Measurements from ENCODE around the gene SEL1L.
"Not testable (repeated sequence)": the region's sequence is repeated elsewhere in the genome, so short reads cannot be mapped to it uniquely, and the experiment has no call there.

The SEL1L gene

DNA sequence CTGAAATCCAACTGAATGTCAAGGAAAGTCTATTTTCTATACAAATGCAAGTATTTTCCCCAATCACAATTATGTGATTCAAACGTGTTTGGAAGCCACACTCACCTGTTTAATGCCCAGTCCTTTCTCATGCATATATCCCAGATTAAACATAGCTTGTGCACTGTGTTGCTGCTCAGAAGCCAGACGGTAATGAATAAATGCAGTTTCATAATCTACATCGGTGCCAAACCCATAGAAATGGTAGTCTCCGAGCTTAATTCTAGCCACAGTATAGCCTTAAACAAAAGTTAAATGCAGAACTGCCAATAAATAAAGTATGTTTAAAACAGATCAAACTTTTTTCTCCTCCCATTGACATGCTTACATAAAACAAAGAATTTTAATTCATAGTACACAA lies 49.5 kb downstream of the SEL1L start:
- H3K27ac ChIP-seq = no peak overlapping the region
- no peak overlapping the region for H3K4me3 ChIP-seq

DNA sequence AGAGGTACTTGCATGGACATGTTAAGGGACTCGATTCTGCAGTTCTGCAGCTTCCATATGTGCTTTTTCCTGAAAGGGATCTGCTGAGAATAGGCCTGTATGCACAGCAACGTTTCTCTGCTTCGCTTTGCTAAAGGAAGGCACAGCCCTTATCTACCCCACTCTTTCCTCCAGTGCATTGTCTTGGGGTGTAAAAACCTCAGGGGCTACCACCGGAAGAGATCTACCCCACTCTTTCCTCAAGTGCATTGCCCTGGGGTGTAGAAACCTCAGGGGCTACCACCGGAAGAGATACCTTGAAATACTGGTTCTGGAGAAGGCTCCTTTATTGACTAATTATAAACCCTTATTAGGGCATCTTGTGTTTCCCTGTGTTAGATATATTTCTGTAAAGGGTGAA lies 52.9 kb downstream of the SEL1L start:
- H3K27ac ChIP-seq = no peak overlapping the region
- no peak overlapping the region for H3K4me3 ChIP-seq

GRCh38 chr14:81478446-81478845 lies 55.2 kb downstream of the SEL1L start:
- Histone ChIP-seq H3K4me3 (no peak overlapping the region), H3K27ac (no peak overlapping the region)

DNA sequence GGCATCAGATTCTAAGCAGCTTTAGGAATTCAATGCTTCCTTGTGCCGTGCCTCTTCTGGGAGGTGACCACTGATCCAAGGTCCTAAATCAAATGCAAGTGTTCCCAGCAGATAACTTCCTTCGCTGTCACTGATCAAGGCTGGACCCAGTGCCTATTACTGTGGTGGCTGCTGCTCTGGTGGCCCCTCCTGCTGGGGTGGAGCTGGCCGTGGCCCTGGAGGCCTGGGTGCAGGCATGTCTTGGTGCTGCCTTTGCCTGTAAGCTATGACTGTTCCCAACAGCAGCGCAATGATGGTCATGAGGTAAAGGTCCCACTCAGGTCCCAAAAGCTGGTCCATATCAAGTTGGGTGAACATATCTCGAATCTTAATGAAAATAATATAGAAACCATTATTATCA lies 56.8 kb downstream of the SEL1L start:
- H3K27ac ChIP-seq = no peak overlapping the region

GRCh38 chr14:81474685-81475324 lies 58.8 kb downstream of the SEL1L start:
- Histone ChIP-seq H3K4me3 (no peak overlapping the region), H3K27ac (peak overlapping the region in 9 of 21 experiments; percentile 1 to 69 (median 43))

More for the DNA sequence above, 56.8 kb downstream of the SEL1L start:
- H3K4me3 ChIP-seq = no peak overlapping the region

DNA sequence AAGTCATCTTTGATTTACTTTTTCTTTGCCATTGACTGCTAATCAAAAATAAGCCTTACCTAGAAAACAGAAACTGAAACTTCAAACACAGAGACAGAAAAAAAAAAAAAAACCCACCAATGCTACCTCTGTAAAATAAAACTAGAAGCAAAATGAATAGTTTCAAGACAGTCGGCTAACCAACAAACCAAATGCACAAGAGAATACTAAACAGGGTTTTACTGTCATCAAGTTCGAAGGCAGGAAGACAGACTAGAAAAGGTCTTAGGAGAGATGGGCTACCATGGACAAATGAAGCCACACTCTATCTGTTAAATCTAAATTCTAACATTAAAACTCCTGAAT lies 59.5 kb downstream of the SEL1L start:
- peak overlapping the region in 10 of 21 experiments; percentile 1 to 69 (median 38) for H3K27ac ChIP-seq

GRCh38 chr14:81473456-81474147 lies 60.1 kb downstream of the SEL1L start:
- H3K4me3 ChIP-seq = no peak overlapping the region
- H3K27ac ChIP-seq = peak overlapping the region in 5 of 21 experiments; percentile 6 to 48 (median 43)

More for the DNA sequence above, 59.5 kb downstream of the SEL1L start:
- no peak overlapping the region for H3K4me3 ChIP-seq

DNA sequence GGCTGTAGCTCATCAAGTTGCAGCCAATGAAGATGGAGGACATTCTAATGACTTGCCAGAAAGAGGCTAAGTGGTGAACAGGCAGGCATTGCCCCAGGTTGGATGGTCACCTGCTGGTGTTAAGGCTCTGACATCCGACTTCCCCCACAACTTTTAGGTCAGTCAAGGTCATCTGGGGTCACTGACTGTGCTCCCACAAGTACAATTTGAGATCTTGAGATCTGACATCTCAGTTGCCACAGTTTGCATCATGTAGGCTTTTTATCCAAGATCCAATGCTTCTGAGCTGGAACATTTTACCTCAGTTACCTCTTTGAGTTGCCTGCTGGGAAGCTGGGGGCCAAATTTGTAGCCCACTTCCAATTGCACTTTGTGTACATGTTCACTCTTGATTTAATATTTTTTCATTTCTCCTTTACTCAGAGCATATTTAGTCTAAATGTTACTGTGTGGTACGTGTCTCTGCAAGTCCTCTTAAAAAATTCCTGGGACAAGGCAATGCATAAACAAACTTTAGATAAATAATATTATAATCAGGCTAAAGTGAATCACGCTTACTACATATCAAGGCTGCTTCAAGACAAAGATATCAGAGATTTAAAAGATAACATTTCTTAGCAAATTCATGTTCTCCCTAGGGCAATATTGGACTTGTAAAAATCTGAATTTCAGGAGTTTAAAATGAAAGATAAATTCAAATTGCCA lies 61.4 kb downstream of the SEL1L start:
- H3K4me3 ChIP-seq = no peak overlapping the region

DNA sequence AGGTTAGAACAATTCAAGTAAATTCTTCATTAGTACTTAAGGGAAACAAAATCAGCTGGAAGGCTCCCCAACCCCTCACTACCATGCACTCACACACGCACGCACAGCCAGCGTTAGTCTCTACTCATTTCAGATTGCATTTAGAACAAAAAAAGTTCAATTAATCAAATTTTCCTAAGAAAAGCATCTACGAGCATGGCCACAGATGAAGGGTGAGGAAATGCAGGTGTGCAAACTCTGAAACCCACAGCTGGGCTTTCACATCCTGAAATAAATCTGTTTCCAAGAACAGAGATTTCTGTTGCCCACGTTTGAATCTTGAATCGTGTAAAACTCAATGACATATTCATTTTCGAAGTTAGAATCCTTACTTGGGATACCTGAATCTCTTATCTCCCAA lies 62.6 kb downstream of the SEL1L start:
- peak overlapping the region in 1 of 21 experiments; percentile 5 for H3K27ac ChIP-seq
- H3K4me3 ChIP-seq = no peak overlapping the region

More for the DNA sequence above, 61.4 kb downstream of the SEL1L start:
- peak overlapping the region in 4 of 21 experiments; percentile 5 to 59 (median 36) for H3K27ac ChIP-seq

DNA sequence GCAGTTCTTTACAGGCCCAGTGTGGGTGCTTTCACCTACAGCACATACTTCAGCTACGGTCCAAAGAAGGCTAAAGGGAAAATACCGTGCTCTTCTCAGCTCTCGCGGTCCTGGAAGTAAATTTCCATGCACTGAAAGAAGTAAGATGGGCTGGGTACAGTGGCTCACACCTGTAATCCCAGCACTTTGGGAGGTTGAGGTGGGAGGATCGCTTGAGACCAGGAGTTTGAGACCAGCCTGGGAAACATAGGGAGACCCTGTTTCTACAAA lies 63.2 kb downstream of the SEL1L start:
- peak overlapping the region in 1 of 21 experiments; percentile 44 for H3K27ac ChIP-seq
- not testable (repeated sequence) for H3K4me3 ChIP-seq

GRCh38 chr14:81466854-81467253 lies 66.8 kb downstream of the SEL1L start:
- no peak overlapping the region for H3K27ac ChIP-seq
- no peak overlapping the region for H3K4me3 ChIP-seq

GRCh38 chr14:81465507-81466228 lies 68.0 kb downstream of the SEL1L start:
- Histone ChIP-seq H3K27ac (no peak overlapping the region), H3K4me3 (no peak overlapping the region)

GRCh38 chr14:81465003-81465392 lies 68.7 kb downstream of the SEL1L start:
- peak overlapping the region; percentile 10 to 43 (median 30) for H3K4me3 ChIP-seq
- peak overlapping the region in 12 of 21 experiments; percentile 6 to 82 (median 72) for H3K27ac ChIP-seq

DNA sequence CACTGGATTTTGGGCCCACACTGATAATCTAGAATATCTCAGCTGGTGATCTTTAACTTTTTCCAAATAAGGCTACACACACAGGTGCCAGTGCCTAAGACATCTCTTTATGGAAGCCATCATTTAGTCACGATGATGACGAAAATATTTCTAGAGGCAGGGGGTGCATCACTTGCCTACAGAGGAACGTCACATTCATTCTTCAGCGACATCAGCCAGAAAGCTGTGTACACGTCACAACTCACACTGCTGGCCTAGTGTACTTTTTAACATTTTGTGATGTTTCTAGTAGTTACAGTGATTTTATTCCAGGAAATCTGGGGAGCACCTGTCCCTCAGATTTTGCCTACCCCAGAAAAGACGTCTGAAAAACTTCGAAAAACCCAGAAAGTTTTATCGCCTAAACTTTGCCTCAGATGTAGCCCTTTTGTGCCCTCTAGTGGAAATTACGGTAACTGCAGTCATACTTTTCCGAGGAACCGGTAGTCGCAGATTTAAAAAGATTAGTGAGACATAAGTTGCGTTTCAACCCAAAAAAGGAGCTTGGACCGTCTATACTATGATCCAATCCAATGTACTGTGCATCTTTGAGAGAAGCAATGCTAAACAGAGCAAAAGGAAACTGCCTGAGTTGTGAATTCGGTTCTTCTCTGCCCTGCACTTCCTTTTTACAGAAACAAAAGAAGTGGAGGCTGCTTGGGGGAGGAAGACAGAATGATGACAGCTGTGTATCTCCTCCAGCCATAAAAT lies 69.2 kb downstream of the SEL1L start:
- H3K27ac ChIP-seq = peak overlapping the region in 13 of 21 experiments; percentile 6 to 82 (median 71)
- peak overlapping the region; percentile 10 to 43 (median 30) for H3K4me3 ChIP-seq

DNA sequence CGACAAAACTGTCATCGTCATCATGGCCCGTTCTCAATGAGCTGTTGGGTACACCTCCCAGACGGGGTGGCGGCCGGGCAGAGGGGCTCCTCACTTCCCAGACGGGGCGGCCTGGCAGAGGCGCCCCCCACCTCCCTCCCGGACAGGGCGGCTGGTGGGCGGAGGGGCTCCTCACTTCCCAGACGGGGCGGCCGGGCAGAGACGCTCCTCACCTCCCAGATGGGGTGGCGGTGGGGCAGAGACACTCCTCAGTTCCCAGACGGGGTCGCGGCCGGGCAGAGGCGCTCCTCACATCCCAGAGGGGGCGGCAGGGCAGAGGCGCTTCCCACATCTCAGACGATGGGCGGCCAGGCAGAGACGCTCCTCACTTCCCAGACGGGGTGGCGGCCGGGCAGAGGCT lies 71.3 kb downstream of the SEL1L start:
- H3K27ac ChIP-seq, H3K4me3 ChIP-seq: not testable (repeated sequence)

DNA sequence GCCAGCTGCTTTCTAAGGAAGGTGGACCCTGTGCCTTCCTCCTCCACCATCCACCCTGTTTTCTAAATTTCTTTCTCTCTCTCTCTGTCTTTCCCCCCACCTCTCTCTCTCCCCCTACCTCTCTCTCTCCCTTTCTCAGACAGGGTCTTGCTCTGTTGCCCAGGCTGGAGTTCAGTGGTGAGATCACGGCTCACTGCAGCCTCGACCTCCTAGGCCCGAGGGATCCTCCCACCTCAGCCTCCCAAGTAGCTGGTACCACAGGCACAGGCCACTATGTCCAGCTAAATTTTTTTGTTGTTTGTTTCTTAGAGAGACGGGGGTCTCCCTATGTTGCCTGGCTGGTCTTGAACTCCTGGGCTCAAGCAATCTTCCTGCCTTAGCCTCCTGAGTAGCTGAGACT lies 73.7 kb downstream of the SEL1L start:
- Histone ChIP-seq H3K27ac (no peak overlapping the region), H3K4me3 (no peak overlapping the region)

- no peak overlapping the region for H3K27ac ChIP-seq
- H3K4me3 ChIP-seq = no peak overlapping the region
These were observed 75.3 kb downstream of the SEL1L start for GRCh38 chr14:81458352-81458751.

DNA sequence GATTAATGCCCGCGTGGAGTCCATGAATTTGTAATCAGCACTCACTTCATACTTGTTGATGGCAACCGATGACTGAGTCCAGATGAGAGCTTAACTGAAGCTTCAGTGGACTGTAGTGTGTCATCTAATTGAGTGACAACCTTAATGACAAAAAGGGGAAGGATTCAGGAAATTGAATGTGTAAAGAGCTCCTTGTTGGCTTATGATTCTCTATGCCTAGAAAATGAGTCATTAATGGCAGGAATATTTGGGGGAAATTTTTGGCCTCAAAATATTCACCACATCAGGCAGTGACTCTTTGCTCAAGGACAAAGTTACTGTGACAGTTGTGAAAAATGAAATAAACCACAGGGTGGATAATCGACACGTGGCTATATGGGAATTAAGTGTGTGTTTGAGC lies 78.3 kb downstream of the SEL1L start:
- Histone ChIP-seq H3K4me3 (no peak overlapping the region), H3K27ac (no peak overlapping the region)

- no peak overlapping the region for H3K4me3 ChIP-seq
These were observed 79.0 kb downstream of the SEL1L start for GRCh38 chr14:81454572-81455218.

More at GRCh38 chr14:81454572-81455218, 79.0 kb downstream of the SEL1L start:
- no peak overlapping the region for H3K27ac ChIP-seq
